GM23338 (cell line): ENCODE data around the gene SRP72. TPM values are rescaled to one million over a fixed set of nuclear protein-coding genes. Genes with fewer than 3 reads are reported as not detected.

Experiments used
- ATAC-seq: fragments of 200-7000 bp; cut with Tn5 transposase; 3 replicates; pipeline ENCODE4 v1.9.1; 2020
- DNase-seq: peaks from one replicate; pipeline ENCODE4 v3.0.0-alpha.2; 2015; ENCODE audit warnings: low spot score
- H2AFZ ChIP-seq: fragments of 200-600 bp; sonication (generic); 2 replicates; pipeline ENCODE4 v1.8.0; 2016; ENCODE audit warnings: antibody characterized with exemption, mild to moderate bottlenecking, moderate library complexity
- H3F3A ChIP-seq: fragments of 200-600 bp; sonication (generic); replicated peaks from 2 replicates; pipeline ENCODE4 v1.8.0; 2017; ENCODE audit warnings: antibody characterized with exemption, mixed run types, low read depth
- H3K27ac ChIP-seq: fragments of 200-600 bp; sonication (generic); 2 replicates; pipeline ENCODE4 v1.6.1; 2016; ENCODE audit warnings: low read depth
- H3K27me3 ChIP-seq: fragments of 200-600 bp; sonication (generic); 2 replicates; pipeline ENCODE4 v1.8.0; 2016; ENCODE audit warnings: mild to moderate bottlenecking, mixed run types, moderate library complexity; ENCODE audit not compliant: insufficient read depth
- H3K36me3 ChIP-seq: fragments of 200-600 bp; sonication (generic); 2 replicates; pipeline ENCODE4 v1.8.0; 2016; ENCODE audit warnings: mild to moderate bottlenecking; ENCODE audit not compliant: insufficient read depth
- H3K4me1 ChIP-seq: fragments of 200-600 bp; sonication (generic); 2 replicates; pipeline ENCODE4 v1.8.0; 2016; ENCODE audit warnings: mild to moderate bottlenecking, moderate library complexity; ENCODE audit not compliant: insufficient read depth
- H3K4me2 ChIP-seq: fragments of 200-600 bp; sonication (generic); 2 replicates; pipeline ENCODE4 v1.7.1; 2017; ENCODE audit warnings: mixed run types
- H3K4me3 ChIP-seq: fragments of 200-600 bp; sonication (generic); 2 replicates; pipeline ENCODE4 v1.6.1; 2016; ENCODE audit warnings: mixed run types
- H3K79me2 ChIP-seq: fragments of 200-600 bp; sonication (generic); replicated peaks from 2 replicates; pipeline ENCODE4 v1.8.0; 2017; ENCODE audit warnings: mild to moderate bottlenecking; ENCODE audit not compliant: insufficient read depth
- H3K9me2 ChIP-seq: fragments of 200-600 bp; sonication (generic); 2 replicates; pipeline ENCODE4 v1.8.0; 2017; ENCODE audit not compliant: insufficient read depth
- H4K20me1 ChIP-seq: fragments of 200-600 bp; sonication (generic); replicated peaks from 2 replicates; pipeline ENCODE4 v1.8.0; 2017; ENCODE audit warnings: mild to moderate bottlenecking; ENCODE audit not compliant: insufficient read depth
- H3K27ac Mint-ChIP-seq: 2 replicates; pipeline ENCODE4 v1.8.0; 2020; ENCODE audit warnings: inconsistent platforms, mild to moderate bottlenecking, moderate library complexity, mixed read lengths
- H3K27me3 Mint-ChIP-seq: 3 replicates; pipeline ENCODE4 v1.8.0; 2022; ENCODE audit warnings: low read depth, mild to moderate bottlenecking, moderate library complexity, mixed read lengths, inconsistent platforms; ENCODE audit not compliant: insufficient read depth, poor library complexity
- H3K36me3 Mint-ChIP-seq: 3 replicates; pipeline ENCODE4 v1.8.0; 2021; ENCODE audit warnings: low read depth, mild to moderate bottlenecking, inconsistent platforms, moderate library complexity, mixed read lengths
- H3K4me1 Mint-ChIP-seq: 3 replicates; pipeline ENCODE4 v1.8.0; 2020; ENCODE audit warnings: mild to moderate bottlenecking, inconsistent platforms, mixed read lengths
- H3K4me3 Mint-ChIP-seq: 3 replicates; pipeline ENCODE4 v1.8.0; 2021; ENCODE audit warnings: moderate library complexity, mild to moderate bottlenecking, inconsistent platforms, mixed read lengths
- H3K9me3 Mint-ChIP-seq: 3 replicates; pipeline ENCODE4 v1.8.0; 2020; ENCODE audit warnings: moderate library complexity, mild to moderate bottlenecking, inconsistent platforms, mixed read lengths
- CREB1 ChIP-seq: fragments of 250-450 bp; sonication (Bioruptor Pico); IDR thresholded peaks from 2 replicates; pipeline ENCODE4 v1.5.0; 2020; ENCODE audit warnings: low read depth, mild to moderate bottlenecking, moderate library complexity
- EZH2 ChIP-seq: fragments of 200-600 bp; sonication (generic); IDR thresholded peaks from one replicate; pipeline ENCODE4 v1.8.0; 2017; ENCODE audit warnings: antibody characterized with exemption, mild to moderate bottlenecking, low read depth; ENCODE audit not compliant: unreplicated experiment
- EZH2phosphoT487 ChIP-seq: fragments of 200-600 bp; sonication (generic); IDR thresholded peaks from one replicate; pipeline ENCODE4 v1.8.1; 2018; ENCODE audit warnings: antibody characterized with exemption; ENCODE audit not compliant: unreplicated experiment
- JUNB ChIP-seq: IDR thresholded peaks from one replicate; pipeline ENCODE4 v1.6.1; 2016; ENCODE audit warnings: antibody characterized with exemption; ENCODE audit not compliant: unreplicated experiment
- NANOG ChIP-seq: IDR thresholded peaks from 2 replicates; pipeline ENCODE4 v1.6.1; 2016; ENCODE audit warnings: antibody characterized with exemption, borderline replicate concordance
- POLR2AphosphoS5 ChIP-seq: IDR thresholded peaks from 2 replicates; pipeline ENCODE4 v1.6.1; 2016; ENCODE audit warnings: antibody characterized with exemption, low read depth
- STAT1 ChIP-seq: IDR thresholded peaks from one replicate; pipeline ENCODE4 v1.6.1; 2016; ENCODE audit warnings: antibody characterized with exemption; ENCODE audit not compliant: unreplicated experiment
- ZNF114 ChIP-seq: fragments of 250-450 bp; sonication (Bioruptor Pico); IDR thresholded peaks from 2 replicates; pipeline ENCODE4 v1.5.0; 2020; ENCODE audit warnings: mild to moderate bottlenecking, moderate library complexity
- ZNF331 ChIP-seq: fragments of 250-450 bp; sonication (Bioruptor Pico); IDR thresholded peaks from 2 replicates; pipeline ENCODE4 v1.5.0; 2020; ENCODE audit warnings: low read depth, mild to moderate bottlenecking, moderate library complexity
- polyA plus RNA-seq: library from polyadenylated mRNA; unstranded; fragments of >200 nt; fragmentation: Nextera tagmentation; extraction: Ambion mirVana; gene quantifications from 2 replicates; pipeline ENCODE4 v1.2.1, GENCODE V29; 2016
- total RNA-seq: library from RNA; depleted of rRNA; stranded (reverse); fragments of >200 nt; shearing (Covaris generic); gene quantifications from 2 replicates; pipeline ENCODE4 v1.2.3, GENCODE V29; 2014
- TF ChIP-seq, protein P1 (sequence below): IDR thresholded peaks from one replicate; pipeline ENCODE4 v1.6.1; 2018; ENCODE audit warnings: antibody characterized with exemption; ENCODE audit not compliant: unreplicated experiment
- TF ChIP-seq, protein P2 (sequence below): IDR thresholded peaks from 2 replicates; pipeline ENCODE4 v1.6.1; 2016; ENCODE audit warnings: antibody characterized with exemption
- TF ChIP-seq, protein P3 (sequence below), 2 experiments: fragments of 200-600 bp in 1 of 2; sonication (generic) in 1 of 2; conservative IDR thresholded peaks; 2 replicates each; pipeline versions ENCODE4 v1.5.1 to v1.6.1; 2016 to 2017; ENCODE audit warnings: antibody characterized with exemption in 2 of 2, low read depth in 2 of 2, mild to moderate bottlenecking in 2 of 2, moderate library complexity in 1 of 2
- TF ChIP-seq, protein P4 (sequence below): fragments of 250-450 bp; sonication (Bioruptor Pico); IDR thresholded peaks from 2 replicates; pipeline ENCODE4 v1.5.0; 2020; ENCODE audit warnings: mild to moderate bottlenecking, moderate library complexity

SRP72 gene
- total and polyA plus RNA-seq, 2 experiments from 2014 or later, result 84.6 to 174 TPM

DNA sequence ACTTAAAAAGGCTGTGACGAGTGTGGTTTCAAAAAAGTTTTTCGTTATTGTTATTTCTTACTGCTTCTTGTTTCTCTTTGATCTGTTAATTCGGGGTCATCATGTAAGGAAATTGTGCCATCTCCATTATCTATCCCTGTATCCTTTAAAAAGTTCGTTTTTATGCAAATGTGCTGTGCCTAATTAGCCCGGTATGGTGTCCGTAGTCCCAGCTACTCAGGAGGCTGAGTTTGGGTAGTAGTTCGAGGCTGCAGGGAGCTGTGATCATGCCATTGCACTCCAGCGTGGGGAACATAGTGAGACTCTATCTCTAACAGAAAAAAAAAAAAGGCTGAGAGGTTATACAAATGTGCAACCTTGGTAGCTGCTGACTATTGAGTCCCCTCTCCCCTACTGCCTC lies 83.2 kb downstream of the SRP72 start:
- TF ChIP-seq EZH2 (no peak), ZNF331 (CRISPR knock-in tag) (no peak), ZNF114 (CRISPR knock-in tag) (no peak), STAT1 (no peak), JUNB (no peak), POLR2AphosphoS5 (no peak), CREB1 (CRISPR knock-in tag) (no peak), NANOG (no peak), EZH2phosphoT487 (no peak)
- TF ChIP-seq, protein P1, sequence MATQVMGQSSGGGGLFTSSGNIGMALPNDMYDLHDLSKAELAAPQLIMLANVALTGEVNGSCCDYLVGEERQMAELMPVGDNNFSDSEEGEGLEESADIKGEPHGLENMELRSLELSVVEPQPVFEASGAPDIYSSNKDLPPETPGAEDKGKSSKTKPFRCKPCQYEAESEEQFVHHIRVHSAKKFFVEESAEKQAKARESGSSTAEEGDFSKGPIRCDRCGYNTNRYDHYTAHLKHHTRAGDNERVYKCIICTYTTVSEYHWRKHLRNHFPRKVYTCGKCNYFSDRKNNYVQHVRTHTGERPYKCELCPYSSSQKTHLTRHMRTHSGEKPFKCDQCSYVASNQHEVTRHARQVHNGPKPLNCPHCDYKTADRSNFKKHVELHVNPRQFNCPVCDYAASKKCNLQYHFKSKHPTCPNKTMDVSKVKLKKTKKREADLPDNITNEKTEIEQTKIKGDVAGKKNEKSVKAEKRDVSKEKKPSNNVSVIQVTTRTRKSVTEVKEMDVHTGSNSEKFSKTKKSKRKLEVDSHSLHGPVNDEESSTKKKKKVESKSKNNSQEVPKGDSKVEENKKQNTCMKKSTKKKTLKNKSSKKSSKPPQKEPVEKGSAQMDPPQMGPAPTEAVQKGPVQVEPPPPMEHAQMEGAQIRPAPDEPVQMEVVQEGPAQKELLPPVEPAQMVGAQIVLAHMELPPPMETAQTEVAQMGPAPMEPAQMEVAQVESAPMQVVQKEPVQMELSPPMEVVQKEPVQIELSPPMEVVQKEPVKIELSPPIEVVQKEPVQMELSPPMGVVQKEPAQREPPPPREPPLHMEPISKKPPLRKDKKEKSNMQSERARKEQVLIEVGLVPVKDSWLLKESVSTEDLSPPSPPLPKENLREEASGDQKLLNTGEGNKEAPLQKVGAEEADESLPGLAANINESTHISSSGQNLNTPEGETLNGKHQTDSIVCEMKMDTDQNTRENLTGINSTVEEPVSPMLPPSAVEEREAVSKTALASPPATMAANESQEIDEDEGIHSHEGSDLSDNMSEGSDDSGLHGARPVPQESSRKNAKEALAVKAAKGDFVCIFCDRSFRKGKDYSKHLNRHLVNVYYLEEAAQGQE, result no peak
- TF ChIP-seq, protein P2, sequence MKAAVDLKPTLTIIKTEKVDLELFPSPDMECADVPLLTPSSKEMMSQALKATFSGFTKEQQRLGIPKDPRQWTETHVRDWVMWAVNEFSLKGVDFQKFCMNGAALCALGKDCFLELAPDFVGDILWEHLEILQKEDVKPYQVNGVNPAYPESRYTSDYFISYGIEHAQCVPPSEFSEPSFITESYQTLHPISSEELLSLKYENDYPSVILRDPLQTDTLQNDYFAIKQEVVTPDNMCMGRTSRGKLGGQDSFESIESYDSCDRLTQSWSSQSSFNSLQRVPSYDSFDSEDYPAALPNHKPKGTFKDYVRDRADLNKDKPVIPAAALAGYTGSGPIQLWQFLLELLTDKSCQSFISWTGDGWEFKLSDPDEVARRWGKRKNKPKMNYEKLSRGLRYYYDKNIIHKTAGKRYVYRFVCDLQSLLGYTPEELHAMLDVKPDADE, result no peak
- TF ChIP-seq, protein P3, sequence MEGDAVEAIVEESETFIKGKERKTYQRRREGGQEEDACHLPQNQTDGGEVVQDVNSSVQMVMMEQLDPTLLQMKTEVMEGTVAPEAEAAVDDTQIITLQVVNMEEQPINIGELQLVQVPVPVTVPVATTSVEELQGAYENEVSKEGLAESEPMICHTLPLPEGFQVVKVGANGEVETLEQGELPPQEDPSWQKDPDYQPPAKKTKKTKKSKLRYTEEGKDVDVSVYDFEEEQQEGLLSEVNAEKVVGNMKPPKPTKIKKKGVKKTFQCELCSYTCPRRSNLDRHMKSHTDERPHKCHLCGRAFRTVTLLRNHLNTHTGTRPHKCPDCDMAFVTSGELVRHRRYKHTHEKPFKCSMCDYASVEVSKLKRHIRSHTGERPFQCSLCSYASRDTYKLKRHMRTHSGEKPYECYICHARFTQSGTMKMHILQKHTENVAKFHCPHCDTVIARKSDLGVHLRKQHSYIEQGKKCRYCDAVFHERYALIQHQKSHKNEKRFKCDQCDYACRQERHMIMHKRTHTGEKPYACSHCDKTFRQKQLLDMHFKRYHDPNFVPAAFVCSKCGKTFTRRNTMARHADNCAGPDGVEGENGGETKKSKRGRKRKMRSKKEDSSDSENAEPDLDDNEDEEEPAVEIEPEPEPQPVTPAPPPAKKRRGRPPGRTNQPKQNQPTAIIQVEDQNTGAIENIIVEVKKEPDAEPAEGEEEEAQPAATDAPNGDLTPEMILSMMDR (conservative IDR thresholded peaks at IDR 0.05; ENCODE audit: low read depth in 2 of 2), result no peak
- TF ChIP-seq, protein P4, sequence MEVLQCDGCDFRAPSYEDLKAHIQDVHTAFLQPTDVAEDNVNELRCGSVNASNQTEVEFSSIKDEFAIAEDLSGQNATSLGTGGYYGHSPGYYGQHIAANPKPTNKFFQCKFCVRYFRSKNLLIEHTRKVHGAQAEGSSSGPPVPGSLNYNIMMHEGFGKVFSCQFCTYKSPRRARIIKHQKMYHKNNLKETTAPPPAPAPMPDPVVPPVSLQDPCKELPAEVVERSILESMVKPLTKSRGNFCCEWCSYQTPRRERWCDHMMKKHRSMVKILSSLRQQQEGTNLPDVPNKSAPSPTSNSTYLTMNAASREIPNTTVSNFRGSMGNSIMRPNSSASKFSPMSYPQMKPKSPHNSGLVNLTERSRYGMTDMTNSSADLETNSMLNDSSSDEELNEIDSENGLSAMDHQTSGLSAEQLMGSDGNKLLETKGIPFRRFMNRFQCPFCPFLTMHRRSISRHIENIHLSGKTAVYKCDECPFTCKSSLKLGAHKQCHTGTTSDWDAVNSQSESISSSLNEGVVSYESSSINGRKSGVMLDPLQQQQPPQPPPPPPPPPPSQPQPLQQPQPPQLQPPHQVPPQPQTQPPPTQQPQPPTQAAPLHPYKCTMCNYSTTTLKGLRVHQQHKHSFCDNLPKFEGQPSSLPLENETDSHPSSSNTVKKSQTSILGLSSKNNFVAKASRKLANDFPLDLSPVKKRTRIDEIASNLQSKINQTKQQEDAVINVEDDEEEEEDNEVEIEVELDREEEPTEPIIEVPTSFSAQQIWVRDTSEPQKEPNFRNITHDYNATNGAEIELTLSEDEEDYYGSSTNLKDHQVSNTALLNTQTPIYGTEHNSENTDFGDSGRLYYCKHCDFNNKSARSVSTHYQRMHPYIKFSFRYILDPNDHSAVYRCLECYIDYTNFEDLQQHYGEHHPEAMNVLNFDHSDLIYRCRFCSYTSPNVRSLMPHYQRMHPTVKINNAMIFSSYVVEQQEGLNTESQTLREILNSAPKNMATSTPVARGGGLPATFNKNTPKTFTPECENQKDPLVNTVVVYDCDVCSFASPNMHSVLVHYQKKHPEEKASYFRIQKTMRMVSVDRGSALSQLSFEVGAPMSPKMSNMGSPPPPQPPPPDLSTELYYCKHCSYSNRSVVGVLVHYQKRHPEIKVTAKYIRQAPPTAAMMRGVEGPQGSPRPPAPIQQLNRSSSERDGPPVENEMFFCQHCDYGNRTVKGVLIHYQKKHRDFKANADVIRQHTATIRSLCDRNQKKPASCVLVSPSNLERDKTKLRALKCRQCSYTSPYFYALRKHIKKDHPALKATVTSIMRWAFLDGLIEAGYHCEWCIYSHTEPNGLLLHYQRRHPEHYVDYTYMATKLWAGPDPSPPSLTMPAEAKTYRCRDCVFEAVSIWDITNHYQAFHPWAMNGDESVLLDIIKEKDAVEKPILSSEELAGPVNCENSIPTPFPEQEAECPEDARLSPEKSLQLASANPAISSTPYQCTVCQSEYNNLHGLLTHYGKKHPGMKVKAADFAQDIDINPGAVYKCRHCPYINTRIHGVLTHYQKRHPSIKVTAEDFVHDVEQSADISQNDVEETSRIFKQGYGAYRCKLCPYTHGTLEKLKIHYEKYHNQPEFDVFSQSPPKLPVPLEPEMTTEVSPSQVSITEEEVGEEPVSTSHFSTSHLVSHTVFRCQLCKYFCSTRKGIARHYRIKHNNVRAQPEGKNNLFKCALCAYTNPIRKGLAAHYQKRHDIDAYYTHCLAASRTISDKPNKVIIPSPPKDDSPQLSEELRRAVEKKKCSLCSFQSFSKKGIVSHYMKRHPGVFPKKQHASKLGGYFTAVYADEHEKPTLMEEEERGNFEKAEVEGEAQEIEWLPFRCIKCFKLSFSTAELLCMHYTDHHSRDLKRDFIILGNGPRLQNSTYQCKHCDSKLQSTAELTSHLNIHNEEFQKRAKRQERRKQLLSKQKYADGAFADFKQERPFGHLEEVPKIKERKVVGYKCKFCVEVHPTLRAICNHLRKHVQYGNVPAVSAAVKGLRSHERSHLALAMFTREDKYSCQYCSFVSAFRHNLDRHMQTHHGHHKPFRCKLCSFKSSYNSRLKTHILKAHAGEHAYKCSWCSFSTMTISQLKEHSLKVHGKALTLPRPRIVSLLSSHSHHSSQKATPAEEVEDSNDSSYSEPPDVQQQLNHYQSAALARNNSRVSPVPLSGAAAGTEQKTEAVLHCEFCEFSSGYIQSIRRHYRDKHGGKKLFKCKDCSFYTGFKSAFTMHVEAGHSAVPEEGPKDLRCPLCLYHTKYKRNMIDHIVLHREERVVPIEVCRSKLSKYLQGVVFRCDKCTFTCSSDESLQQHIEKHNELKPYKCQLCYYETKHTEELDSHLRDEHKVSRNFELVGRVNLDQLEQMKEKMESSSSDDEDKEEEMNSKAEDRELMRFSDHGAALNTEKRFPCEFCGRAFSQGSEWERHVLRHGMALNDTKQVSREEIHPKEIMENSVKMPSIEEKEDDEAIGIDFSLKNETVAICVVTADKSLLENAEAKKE (CRISPR knock-in tag), result no peak
- H3K27me3 ChIP-seq, result no peaks in the 10 kb centered on the region
- no peaks in the 10 kb centered on the region for H3K4me1 ChIP-seq
- H3K9me2 ChIP-seq, result peaks cover 4% of the 10 kb centered on the region; the same call in 1 of the 2 replicates
- ATAC-seq, result no peak; the same call in 1 of the 3 replicates
- Mint-ChIP-seq H3K9me3 (no peaks in the 10 kb centered on the region), H3K36me3 (no peaks in the 10 kb centered on the region), H3K27ac (no peak overlapping the region), H3K27me3 (no peaks in the 10 kb centered on the region), H3K4me3 (no peak overlapping the region), H3K4me1 (peaks cover 3% of the 10 kb centered on the region; the same call in 2 of the 3 replicates)
- H2AFZ ChIP-seq, result no peak overlapping the region
- no peak overlapping the region for H3K27ac ChIP-seq
- no peak overlapping the region for H3K4me3 ChIP-seq
- no peaks in the 10 kb centered on the region for H3K79me2 ChIP-seq
- no peak overlapping the region for H3K4me2 ChIP-seq
- no peaks in the 10 kb centered on the region for H3K36me3 ChIP-seq
- no peaks in the 10 kb centered on the region for H3F3A ChIP-seq
- no peaks in the 10 kb centered on the region for H4K20me1 ChIP-seq
- no peak for DNase-seq
